Measurements from ENCODE around the gene NAP1L1.

- TF ChIP-seq CTCF (conservative IDR thresholded peaks at IDR 0.05; ENCODE audit: low read length) (no peak), EZH2phosphoT487 (IDR thresholded peaks at IDR 0.05; ENCODE audit: borderline replicate concordance, low read depth, low read length) (no peak)
Measured at GRCh38 chr12:76022506-76022905, 62.0 kb downstream of the NAP1L1 start.

Data from OCI-LY7 (cell line).